ENCODE results near the gene EHHADH. TPM values are rescaled to one million over a fixed set of nuclear protein-coding genes. Genes with fewer than 3 reads are reported as not detected.
"Not testable (repeated sequence)": the region's sequence is repeated elsewhere in the genome, so short reads cannot be mapped to it uniquely, and the experiment has no call there.

EHHADH gene
- total RNA-seq, 1 experiment from 2014 or later: 20.1 TPM

DNA sequence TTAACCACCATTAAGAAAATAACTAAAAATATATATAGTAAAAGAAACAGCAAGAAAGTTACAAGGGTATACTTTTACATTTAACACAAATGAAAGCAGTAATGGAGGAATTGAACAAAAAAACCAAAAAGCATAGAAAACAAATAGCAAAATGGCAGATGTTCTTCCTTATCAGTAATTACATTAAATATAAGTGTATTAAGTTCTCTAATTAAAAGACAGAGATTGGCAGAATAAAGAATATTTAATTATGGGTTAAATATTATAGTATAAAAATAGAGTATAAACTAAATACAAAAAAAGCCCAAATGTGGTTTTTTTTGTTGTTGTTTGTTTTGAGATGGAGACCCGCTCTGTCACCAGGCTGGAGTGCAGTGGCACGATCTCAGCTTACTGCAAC, 20.5 kb downstream of the EHHADH start:
- no TSS peak for BruUV-seq (replicated peaks)
- no peaks in the 10 kb centered on the region for H3K36me3 Mint-ChIP-seq (ENCODE audit: insufficient read depth, unreplicated experiment)
- TF ChIP-seq, protein P1, sequence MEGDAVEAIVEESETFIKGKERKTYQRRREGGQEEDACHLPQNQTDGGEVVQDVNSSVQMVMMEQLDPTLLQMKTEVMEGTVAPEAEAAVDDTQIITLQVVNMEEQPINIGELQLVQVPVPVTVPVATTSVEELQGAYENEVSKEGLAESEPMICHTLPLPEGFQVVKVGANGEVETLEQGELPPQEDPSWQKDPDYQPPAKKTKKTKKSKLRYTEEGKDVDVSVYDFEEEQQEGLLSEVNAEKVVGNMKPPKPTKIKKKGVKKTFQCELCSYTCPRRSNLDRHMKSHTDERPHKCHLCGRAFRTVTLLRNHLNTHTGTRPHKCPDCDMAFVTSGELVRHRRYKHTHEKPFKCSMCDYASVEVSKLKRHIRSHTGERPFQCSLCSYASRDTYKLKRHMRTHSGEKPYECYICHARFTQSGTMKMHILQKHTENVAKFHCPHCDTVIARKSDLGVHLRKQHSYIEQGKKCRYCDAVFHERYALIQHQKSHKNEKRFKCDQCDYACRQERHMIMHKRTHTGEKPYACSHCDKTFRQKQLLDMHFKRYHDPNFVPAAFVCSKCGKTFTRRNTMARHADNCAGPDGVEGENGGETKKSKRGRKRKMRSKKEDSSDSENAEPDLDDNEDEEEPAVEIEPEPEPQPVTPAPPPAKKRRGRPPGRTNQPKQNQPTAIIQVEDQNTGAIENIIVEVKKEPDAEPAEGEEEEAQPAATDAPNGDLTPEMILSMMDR (IDR thresholded peaks at IDR 0.05; ENCODE audit: unreplicated experiment): no peak
- no peaks in the 10 kb centered on the region for H3K27me3 Mint-ChIP-seq (ENCODE audit: unreplicated experiment)
- DNase-seq: no peak
- H3K4me3 Mint-ChIP-seq (ENCODE audit: low read depth, unreplicated experiment): no peak overlapping the region
- CTCF ChIA-PET: no interaction called here
- intact Hi-C loops (cut with micrococcal nuclease; ENCODE audit: unreplicated experiment): no loop called here
- H3K4me1 Mint-ChIP-seq (ENCODE audit: low read depth, unreplicated experiment): no peaks in the 10 kb centered on the region
- no peak overlapping the region for H3K27ac Mint-ChIP-seq (ENCODE audit: unreplicated experiment)
- peaks cover 3% of the 10 kb centered on the region for H3K9me3 Mint-ChIP-seq (ENCODE audit: low read depth, unreplicated experiment)

- intact Hi-C loops (cut with micrococcal nuclease; ENCODE audit: unreplicated experiment): not testable (repeated sequence)
- CTCF ChIA-PET: interaction anchor here (0.6 kb wide), 1 partner anchor 20 kb away, joined by 4 read pairs; no protein-coding TSS in a partner anchor
These were observed 27.3 kb downstream of the EHHADH start for GRCh38 chr3:185226526-185226925.

DNA sequence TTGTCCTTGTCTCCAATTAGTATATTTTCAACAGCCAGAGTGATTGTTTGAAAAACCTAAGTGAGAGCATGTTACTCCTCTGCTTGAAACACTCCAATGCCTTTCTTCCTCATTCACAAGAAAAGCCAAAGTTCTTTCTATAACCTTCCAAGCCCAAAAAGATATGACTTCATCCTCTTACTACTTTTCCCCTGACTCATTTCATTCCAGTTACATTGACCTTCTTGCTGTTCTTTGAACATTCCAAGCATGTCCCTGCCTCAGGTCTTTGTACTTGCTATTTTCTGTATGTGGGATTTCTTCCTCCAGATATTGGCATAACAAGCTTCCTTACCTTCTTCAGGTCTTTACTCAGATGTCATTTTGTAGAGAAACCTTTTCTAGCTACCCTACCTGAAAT, 28.3 kb downstream of the EHHADH start:
- no peak for DNase-seq
- no TSS peak for BruUV-seq (replicated peaks)
- H3K27me3 Mint-ChIP-seq (ENCODE audit: unreplicated experiment): no peaks in the 10 kb centered on the region
- H3K9me3 Mint-ChIP-seq (ENCODE audit: low read depth, unreplicated experiment): no peaks in the 10 kb centered on the region
- H3K4me1 Mint-ChIP-seq (ENCODE audit: low read depth, unreplicated experiment): peaks cover 6% of the 10 kb centered on the region
- no peak overlapping the region for H3K4me3 Mint-ChIP-seq (ENCODE audit: low read depth, unreplicated experiment)
- H3K36me3 Mint-ChIP-seq (ENCODE audit: insufficient read depth, unreplicated experiment): no peaks in the 10 kb centered on the region
- intact Hi-C loops (cut with micrococcal nuclease; ENCODE audit: unreplicated experiment): no loop called here
- H3K27ac Mint-ChIP-seq (ENCODE audit: unreplicated experiment): no peak overlapping the region
- TF ChIP-seq, protein P1 (IDR thresholded peaks at IDR 0.05; ENCODE audit: unreplicated experiment): no peak
- CTCF ChIA-PET: no interaction called here

More at GRCh38 chr3:185226526-185226925, 27.3 kb downstream of the EHHADH start:
- H3K27me3 Mint-ChIP-seq (ENCODE audit: unreplicated experiment); H3K27ac Mint-ChIP-seq (ENCODE audit: unreplicated experiment); H3K4me1 Mint-ChIP-seq (ENCODE audit: low read depth, unreplicated experiment); H3K9me3 Mint-ChIP-seq (ENCODE audit: low read depth, unreplicated experiment); DNase-seq; BruUV-seq (replicated peaks); H3K4me3 Mint-ChIP-seq (ENCODE audit: low read depth, unreplicated experiment); H3K36me3 Mint-ChIP-seq (ENCODE audit: insufficient read depth, unreplicated experiment): not testable (repeated sequence)

- TF ChIP-seq, protein P1 (IDR thresholded peaks at IDR 0.05; ENCODE audit: unreplicated experiment): no peak
- no peak overlapping the region for H3K4me3 Mint-ChIP-seq (ENCODE audit: low read depth, unreplicated experiment)
- CTCF ChIA-PET: no interaction called here
- H3K9me3 Mint-ChIP-seq (ENCODE audit: low read depth, unreplicated experiment): no peaks in the 10 kb centered on the region
- no peak overlapping the region for H3K27ac Mint-ChIP-seq (ENCODE audit: unreplicated experiment)
- BruUV-seq (replicated peaks): no TSS peak
- intact Hi-C loops (cut with micrococcal nuclease; ENCODE audit: unreplicated experiment): no loop called here
- no peaks in the 10 kb centered on the region for H3K36me3 Mint-ChIP-seq (ENCODE audit: insufficient read depth, unreplicated experiment)
- H3K27me3 Mint-ChIP-seq (ENCODE audit: unreplicated experiment): no peaks in the 10 kb centered on the region
- no peak for DNase-seq
- peaks cover 6% of the 10 kb centered on the region for H3K4me1 Mint-ChIP-seq (ENCODE audit: low read depth, unreplicated experiment)
These were observed 28.8 kb downstream of the EHHADH start for GRCh38 chr3:185225080-185225479.

GRCh38 chr3:185221203-185221602, 32.6 kb downstream of the EHHADH start:
- H3K9me3 Mint-ChIP-seq (ENCODE audit: low read depth, unreplicated experiment): no peaks in the 10 kb centered on the region
- H3K36me3 Mint-ChIP-seq (ENCODE audit: insufficient read depth, unreplicated experiment): no peaks in the 10 kb centered on the region
- H3K4me1 Mint-ChIP-seq (ENCODE audit: low read depth, unreplicated experiment): peaks cover 6% of the 10 kb centered on the region
- no TSS peak for BruUV-seq (replicated peaks)
- TF ChIP-seq, protein P1 (IDR thresholded peaks at IDR 0.05; ENCODE audit: unreplicated experiment): no peak
- intact Hi-C loops (cut with micrococcal nuclease; ENCODE audit: unreplicated experiment): no loop called here
- no peak overlapping the region for H3K4me3 Mint-ChIP-seq (ENCODE audit: low read depth, unreplicated experiment)
- H3K27ac Mint-ChIP-seq (ENCODE audit: unreplicated experiment): no peak overlapping the region
- CTCF ChIA-PET: no interaction called here
- no peaks in the 10 kb centered on the region for H3K27me3 Mint-ChIP-seq (ENCODE audit: unreplicated experiment)
- no peak for DNase-seq

Data from Calu3 (cell line).